Activated naive CD8-positive, alpha-beta T cell treated with anti-CD3 and anti-CD28 coated beads, Interleukin-2, amount 50 U/mL, for 24 hours (primary cell): Measurements from ENCODE around the gene SPSB1.

Source experiments
- ATAC-seq: fragments of 150-1000 bp; cut with Tn5 transposase; one replicate; pipeline ENCODE4 v1.10.0; 2021
- DNase-seq: peaks from one replicate; pipeline ENCODE4 v3.0.0; 2021
- H3K27ac Mint-ChIP-seq: one replicate; pipeline ENCODE4 v1.8.0; 2021; ENCODE audit warnings: mild to moderate bottlenecking, mixed read lengths
- H3K27me3 Mint-ChIP-seq: one replicate; pipeline ENCODE4 v1.8.0; 2021; ENCODE audit warnings: mixed read lengths
- H3K36me3 Mint-ChIP-seq: one replicate; pipeline ENCODE4 v1.8.0; 2021; ENCODE audit warnings: low read depth, mixed read lengths
- H3K4me1 Mint-ChIP-seq: one replicate; pipeline ENCODE4 v1.8.0; 2021; ENCODE audit warnings: mixed read lengths
- H3K4me3 Mint-ChIP-seq: one replicate; pipeline ENCODE4 v1.8.0; 2021; ENCODE audit warnings: mild to moderate bottlenecking, moderate library complexity, mixed read lengths
- H3K9me3 Mint-ChIP-seq: one replicate; pipeline ENCODE4 v1.8.0; 2021; ENCODE audit warnings: mixed read lengths

The SPSB1 gene

GRCh38 chr1:9267827-9268581 lies 24.7 kb upstream of the SPSB1 start:
- no peaks in the 10 kb centered on the region for H3K9me3 Mint-ChIP-seq
- H3K36me3 Mint-ChIP-seq, result peaks cover 1% of the 10 kb centered on the region
- no peak for ATAC-seq

GRCh38 chr1:9269078-9269501 lies 23.6 kb upstream of the SPSB1 start:
- Mint-ChIP-seq H3K4me3 (no peak overlapping the region), H3K36me3 (no peaks in the 10 kb centered on the region), H3K9me3 (no peaks in the 10 kb centered on the region), H3K4me1 (peaks cover 5% of the 10 kb centered on the region), H3K27me3 (no peaks in the 10 kb centered on the region), H3K27ac (no peak overlapping the region)
- ATAC-seq, result no peak
- no peak for DNase-seq

More at GRCh38 chr1:9267827-9268581, 24.7 kb upstream of the SPSB1 start:
- DNase-seq, result no peak
- H3K27ac Mint-ChIP-seq, result no peak overlapping the region
- H3K27me3 Mint-ChIP-seq, result no peaks in the 10 kb centered on the region
- H3K4me3 Mint-ChIP-seq, result no peak overlapping the region
- peaks cover 5% of the 10 kb centered on the region for H3K4me1 Mint-ChIP-seq

- no peak overlapping the region for H3K27ac Mint-ChIP-seq
- no peak for DNase-seq
- no peak for ATAC-seq
- peaks cover 5% of the 10 kb centered on the region for H3K4me1 Mint-ChIP-seq
- no peak overlapping the region for H3K4me3 Mint-ChIP-seq
- H3K36me3 Mint-ChIP-seq, result no peaks in the 10 kb centered on the region
- no peaks in the 10 kb centered on the region for H3K9me3 Mint-ChIP-seq
- no peaks in the 10 kb centered on the region for H3K27me3 Mint-ChIP-seq
These were observed 23.0 kb upstream of the SPSB1 start for GRCh38 chr1:9269721-9270120.

GRCh38 chr1:9270290-9270883 lies 22.3 kb upstream of the SPSB1 start:
- H3K27ac Mint-ChIP-seq, result no peak overlapping the region
- peaks cover 10% of the 10 kb centered on the region for H3K4me1 Mint-ChIP-seq
- H3K9me3 Mint-ChIP-seq, result no peaks in the 10 kb centered on the region
- DNase-seq, result no peak
- H3K36me3 Mint-ChIP-seq, result no peaks in the 10 kb centered on the region
- H3K27me3 Mint-ChIP-seq, result no peaks in the 10 kb centered on the region
- ATAC-seq, result no peak
- no peak overlapping the region for H3K4me3 Mint-ChIP-seq

GRCh38 chr1:9271283-9271682 lies 21.4 kb upstream of the SPSB1 start:
- H3K4me1 Mint-ChIP-seq, result peaks cover 19% of the 10 kb centered on the region
- ATAC-seq (no peak), DNase-seq (no peak)
- no peaks in the 10 kb centered on the region for H3K27me3 Mint-ChIP-seq
- no peaks in the 10 kb centered on the region for H3K9me3 Mint-ChIP-seq
- no peak overlapping the region for H3K27ac Mint-ChIP-seq
- H3K36me3 Mint-ChIP-seq, result no peaks in the 10 kb centered on the region
- H3K4me3 Mint-ChIP-seq, result no peak overlapping the region

- DNase-seq (no peak), ATAC-seq (no peak)
- H3K27ac Mint-ChIP-seq, result no peak overlapping the region
- H3K9me3 Mint-ChIP-seq, result no peaks in the 10 kb centered on the region
- no peak overlapping the region for H3K4me3 Mint-ChIP-seq
- H3K27me3 Mint-ChIP-seq, result no peaks in the 10 kb centered on the region
- peaks cover 16% of the 10 kb centered on the region for H3K4me1 Mint-ChIP-seq
- no peaks in the 10 kb centered on the region for H3K36me3 Mint-ChIP-seq
These were observed 20.7 kb upstream of the SPSB1 start for GRCh38 chr1:9271861-9272595.

- Mint-ChIP-seq H3K36me3 (no peaks in the 10 kb centered on the region), H3K27ac (no peak overlapping the region), H3K4me1 (peaks cover 15% of the 10 kb centered on the region), H3K4me3 (no peak overlapping the region), H3K9me3 (no peaks in the 10 kb centered on the region), H3K27me3 (no peaks in the 10 kb centered on the region)
- ATAC-seq (no peak), DNase-seq (no peak)
These were observed 19.5 kb upstream of the SPSB1 start for GRCh38 chr1:9273177-9273576.

GRCh38 chr1:9275161-9275560 lies 17.5 kb upstream of the SPSB1 start:
- no peaks in the 10 kb centered on the region for H3K36me3 Mint-ChIP-seq
- no peaks in the 10 kb centered on the region for H3K9me3 Mint-ChIP-seq
- peaks cover 30% of the 10 kb centered on the region for H3K4me1 Mint-ChIP-seq
- no peak for DNase-seq
- no peak for ATAC-seq
- peak overlapping the region; percentile 61 for H3K27ac Mint-ChIP-seq
- H3K4me3 Mint-ChIP-seq, result no peak overlapping the region
- no peaks in the 10 kb centered on the region for H3K27me3 Mint-ChIP-seq

- no peak overlapping the region for H3K4me3 Mint-ChIP-seq
- peaks cover 33% of the 10 kb centered on the region for H3K4me1 Mint-ChIP-seq
- peak; percentile 80 for ATAC-seq
- H3K27me3 Mint-ChIP-seq, result no peaks in the 10 kb centered on the region
- no peaks in the 10 kb centered on the region for H3K9me3 Mint-ChIP-seq
- H3K36me3 Mint-ChIP-seq, result no peaks in the 10 kb centered on the region
- peak overlapping the region; percentile 61 for H3K27ac Mint-ChIP-seq
- peak; percentile 69 for DNase-seq
These were observed 17.1 kb upstream of the SPSB1 start for GRCh38 chr1:9275567-9276034.

- Mint-ChIP-seq H3K36me3 (no peaks in the 10 kb centered on the region), H3K27ac (no peak overlapping the region), H3K9me3 (no peaks in the 10 kb centered on the region), H3K4me3 (no peak overlapping the region), H3K4me1 (peaks cover 45% of the 10 kb centered on the region), H3K27me3 (peaks cover 5% of the 10 kb centered on the region)
- DNase-seq (no peak), ATAC-seq (no peak)
These were observed 14.6 kb upstream of the SPSB1 start for GRCh38 chr1:9278116-9278515.

GRCh38 chr1:9278585-9279153 lies 14.0 kb upstream of the SPSB1 start:
- Mint-ChIP-seq H3K4me3 (no peak overlapping the region), H3K27ac (no peak overlapping the region), H3K36me3 (no peaks in the 10 kb centered on the region), H3K27me3 (peaks cover 5% of the 10 kb centered on the region), H3K9me3 (no peaks in the 10 kb centered on the region), H3K4me1 (peaks cover 51% of the 10 kb centered on the region)
- no peak for DNase-seq
- ATAC-seq, result no peak

GRCh38 chr1:9279172-9279840 lies 13.4 kb upstream of the SPSB1 start:
- peak; percentile 51 for DNase-seq

GRCh38 chr1:9280015-9280860 lies 12.5 kb upstream of the SPSB1 start:
- peak; percentile 82 for ATAC-seq
- Mint-ChIP-seq H3K4me3 (no peak overlapping the region), H3K36me3 (no peaks in the 10 kb centered on the region), H3K4me1 (peaks cover 55% of the 10 kb centered on the region), H3K27me3 (peaks cover 5% of the 10 kb centered on the region), H3K27ac (no peak overlapping the region), H3K9me3 (no peaks in the 10 kb centered on the region)
- DNase-seq, result peak; percentile 72

More at GRCh38 chr1:9279172-9279840, 13.4 kb upstream of the SPSB1 start:
- H3K4me1 Mint-ChIP-seq, result peaks cover 57% of the 10 kb centered on the region
- H3K36me3 Mint-ChIP-seq, result no peaks in the 10 kb centered on the region
- H3K9me3 Mint-ChIP-seq, result no peaks in the 10 kb centered on the region
- peaks cover 5% of the 10 kb centered on the region for H3K27me3 Mint-ChIP-seq
- peak overlapping the region; percentile 11 for H3K4me3 Mint-ChIP-seq
- ATAC-seq, result peak; percentile 52
- no peak overlapping the region for H3K27ac Mint-ChIP-seq
